Measurements from ENCODE around the gene CD2BP2. TPM values are rescaled to one million over a fixed set of nuclear protein-coding genes. Genes with fewer than 3 reads are reported as not detected.

CD2BP2 gene
- polyA plus RNA-seq, 1 of the 3 experiments (the other 2 are of a cell fraction), result 80.8 TPM

Other genes with a start within 250 kb of the CD2BP2 start
- gene GDPD3, start 241.8 kb downstream of the CD2BP2 start, polyA plus RNA-seq (2012; rRNA removed), result 1.5 and 2.3 TPM in 2 replicates
- gene MAPK3, start 232.1 kb downstream of the CD2BP2 start, polyA plus RNA-seq (2012; rRNA removed), result 65.6 and 67.3 TPM in 2 replicates
- 13.0 and 13.5 TPM in 2 replicates for gene CORO1A, start 171.7 kb downstream of the CD2BP2 start, polyA plus RNA-seq (2012; rRNA removed)
- gene BOLA2B, start 161.6 kb downstream of the CD2BP2 start, polyA plus RNA-seq (2012; rRNA removed), result 660 and 726 TPM in 2 replicates
- gene SLX1A, start 161.4 kb downstream of the CD2BP2 start, polyA plus RNA-seq (2012; rRNA removed), result 45.0 and 68.8 TPM in 2 replicates
- gene SULT1A3, start 156.1 kb downstream of the CD2BP2 start, polyA plus RNA-seq (2012; rRNA removed), result 20.4 and 24.1 TPM in 2 replicates
- 1.9 and 5.3 TPM in 2 replicates for gene NPIPB13, start 106.8 kb downstream of the CD2BP2 start, polyA plus RNA-seq (2012; rRNA removed)
- 15.7 and 20.5 TPM in 2 replicates for gene TBC1D10B, start 15.2 kb upstream of the CD2BP2 start, polyA plus RNA-seq (2012; rRNA removed)
- gene MYL11, start 19.5 kb upstream of the CD2BP2 start, polyA plus RNA-seq (2012; rRNA removed), result 0.23 TPM in 1 of 2 replicates, not detected in the other
- gene SEPTIN1, start 27.3 kb upstream of the CD2BP2 start, polyA plus RNA-seq (2012; rRNA removed), result 0.13 and 0.25 TPM in 2 replicates
- 7.9 and 8.8 TPM in 2 replicates for gene ZNF48, start 40.1 kb upstream of the CD2BP2 start, polyA plus RNA-seq (2012; rRNA removed)
- 20.4 and 21.7 TPM in 2 replicates for gene ZNF771, start 52.3 kb upstream of the CD2BP2 start, polyA plus RNA-seq (2012; rRNA removed)
- 78.9 and 79.2 TPM in 2 replicates for gene DCTPP1, start 74.7 kb upstream of the CD2BP2 start, polyA plus RNA-seq (2012; rRNA removed)
- gene SEPHS2, start 90.6 kb upstream of the CD2BP2 start, polyA plus RNA-seq (2012; rRNA removed), result 30.8 and 36.3 TPM in 2 replicates
- gene ITGAL, start 117.4 kb upstream of the CD2BP2 start, polyA plus RNA-seq (2012; rRNA removed), result 0.12 and 0.28 TPM in 2 replicates
- 26.0 and 26.5 TPM in 2 replicates for gene ZNF768, start 171.3 kb upstream of the CD2BP2 start, polyA plus RNA-seq (2012; rRNA removed)
- 5.6 and 5.8 TPM in 2 replicates for gene ZNF747, start 179.6 kb upstream of the CD2BP2 start, polyA plus RNA-seq (2012; rRNA removed)
- gene ZNF764, start 203.1 kb upstream of the CD2BP2 start, polyA plus RNA-seq (2012; rRNA removed), result 2.8 and 3.4 TPM in 2 replicates
- 9.1 and 13.4 TPM in 2 replicates for gene ZNF688, start 216.4 kb upstream of the CD2BP2 start, polyA plus RNA-seq (2012; rRNA removed)
- 8.8 and 10.6 TPM in 2 replicates for gene ZNF785, start 230.4 kb upstream of the CD2BP2 start, polyA plus RNA-seq (2012; rRNA removed)

Data from SK-N-SH (cell line).